Left lung (tissue), 10 donors: Measurements from ENCODE around the gene PRCP. TPM values are rescaled to one million over a fixed set of nuclear protein-coding genes. Genes with fewer than 3 reads are reported as not detected.

Source experiments
- ATAC-seq: fragments of 200-7000 bp; cut with Tn5 transposase; one replicate; pipeline ENCODE4 v1.9.1; 2020; ENCODE audit warnings: moderate library complexity
- DNase-seq, 4 donors: peaks; one replicate each; pipeline ENCODE4 v3.0.0-alpha.2; 2013 to 2020
- H3K27ac ChIP-seq, 2 donors: fragments of 200-600 bp; sonication (generic) in 1 of 2; one replicate each; pipeline versions ENCODE4 v1.5.0 to v1.8.0; 2020 to 2021
- H3K27me3 ChIP-seq, 2 donors: fragments of 200-600 bp; sonication (generic) in 1 of 2; one replicate each; pipeline versions ENCODE4 v1.5.0 to v1.8.0; 2020 to 2021
- H3K36me3 ChIP-seq, 2 donors: fragments of 200-600 bp; sonication (generic) in 1 of 2; one replicate each; pipeline versions ENCODE4 v1.5.0 to v1.8.0; 2020 to 2021
- H3K4me1 ChIP-seq, 2 donors: fragments of 200-600 bp; one replicate each; pipeline ENCODE4 v1.8.0; 2021
- H3K4me3 ChIP-seq, 2 donors: fragments of 200-600 bp; sonication (generic) in 1 of 2; one replicate each; pipeline versions ENCODE4 v1.5.0 to v1.8.0; 2020 to 2021; ENCODE audit warnings: mild to moderate bottlenecking in 1 of 2
- H3K9me3 ChIP-seq, 2 donors: fragments of 200-600 bp; sonication (generic) in 1 of 2; one replicate each; pipeline versions ENCODE4 v1.5.0 to v1.8.0; 2020 to 2021
- CTCF ChIP-seq, 2 donors: fragments of 200-600 bp; sonication (generic) in 1 of 2; IDR thresholded peaks; one replicate each; pipeline versions ENCODE4 v1.5.0 to v1.8.0; 2021; ENCODE audit warnings: antibody characterized with exemption in 2 of 2
- intact Hi-C, 2 donors: fragments of 100-400 bp; cut with DNase I; formaldehyde crosslinking; loops; one replicate each; pipeline versions ENCODE4 v1.11.2 to v1.14.2; 2022
- polyA plus RNA-seq, 6 donors: library from polyadenylated mRNA; unstranded; fragments of 120-200 nt; gene quantifications; one replicate each; pipeline ENCODE4 v1.2.1, GENCODE V29; 2013; ENCODE audit not compliant: insufficient read length in 6 of 6
- total RNA-seq, 2 donors: library from RNA; stranded (reverse); fragmentation: NEBNext Ultra II Directional; extraction: Animal tissue kit (Norgen Biotek cat#: 25700); gene quantifications; one replicate each; pipeline ENCODE4 v1.2.1, GENCODE V29; 2021
- donor health status: DM: no; HTN: yes; CAD: no.
- donor health status: DM: no; HTN: no; CAD: no.

Gene PRCP
- total and polyA plus RNA-seq, 8 donors, result 82.4 to 261 (median 228) TPM

GRCh38 chr11:82898241-82898640, 2.0 kb downstream of the PRCP start:
- intact Hi-C loops, result no loop called here
- DNase-seq, result no peak
- no peak for ATAC-seq
- TF ChIP-seq CTCF (IDR thresholded peaks at IDR 0.05), result no peak
- H3K36me3 ChIP-seq, result no peaks in the 10 kb centered on the region
- no peak overlapping the region for H3K27ac ChIP-seq
- H3K4me3 ChIP-seq, result peak overlapping the region in 1 of 2 donors; percentile 68
- no peaks in the 10 kb centered on the region for H3K27me3 ChIP-seq
- H3K9me3 ChIP-seq, result no peaks in the 10 kb centered on the region
- H3K4me1 ChIP-seq, result peaks cover 9 to 62% of the 10 kb centered on the region in 2 donors

GRCh38 chr11:82896183-82896582, 4.0 kb downstream of the PRCP start:
- Histone ChIP-seq H3K27ac (peak overlapping the region in 1 of 2 donors; percentile 61), H3K4me1 (peaks cover 9 to 63% of the 10 kb centered on the region in 2 donors), H3K27me3 (no peaks in the 10 kb centered on the region), H3K36me3 (no peaks in the 10 kb centered on the region), H3K9me3 (no peaks in the 10 kb centered on the region), H3K4me3 (no peak overlapping the region)
- ATAC-seq, result no peak
- intact Hi-C loops, result no loop called here
- DNase-seq, result no peak
- TF ChIP-seq CTCF (IDR thresholded peaks at IDR 0.05), result no peak

- Histone ChIP-seq H3K27me3 (no peaks in the 10 kb centered on the region), H3K36me3 (no peaks in the 10 kb centered on the region), H3K4me1 (peaks cover 9 to 70% of the 10 kb centered on the region in 2 donors), H3K9me3 (no peaks in the 10 kb centered on the region), H3K27ac (peak overlapping the region in 1 of 2 donors; percentile 61), H3K4me3 (no peak overlapping the region)
- no peak for DNase-seq
- TF ChIP-seq CTCF (IDR thresholded peaks at IDR 0.05), result no peak
- intact Hi-C loops, result no loop called here
- ATAC-seq, result no peak
Observed at GRCh38 chr11:82895437-82896091, 4.7 kb downstream of the PRCP start.

- Histone ChIP-seq H3K36me3 (no peaks in the 10 kb centered on the region), H3K27me3 (no peaks in the 10 kb centered on the region), H3K9me3 (no peaks in the 10 kb centered on the region), H3K27ac (no peak overlapping the region), H3K4me3 (no peak overlapping the region), H3K4me1 (peaks cover 0 to 63% of the 10 kb centered on the region in 2 donors)
- no peak for ATAC-seq
- DNase-seq, result no peak
- no peak for TF ChIP-seq CTCF (IDR thresholded peaks at IDR 0.05)
- intact Hi-C loops, result no loop called here
Observed at GRCh38 chr11:82892611-82893169, 7.5 kb downstream of the PRCP start.

GRCh38 chr11:82890936-82891335, 9.3 kb downstream of the PRCP start:
- no peaks in the 10 kb centered on the region for H3K36me3 ChIP-seq
- no peak for TF ChIP-seq CTCF (IDR thresholded peaks at IDR 0.05)
- DNase-seq (no peak), ATAC-seq (no peak)
- no peaks in the 10 kb centered on the region for H3K27me3 ChIP-seq
- H3K4me3 ChIP-seq, result peak overlapping the region in 1 of 2 donors; percentile 17
- H3K27ac ChIP-seq, result peak overlapping the region in 1 of 2 donors; percentile 79
- intact Hi-C loops, result no loop called here
- peaks cover 0 to 46% of the 10 kb centered on the region in 2 donors for H3K4me1 ChIP-seq
- H3K9me3 ChIP-seq, result no peaks in the 10 kb centered on the region
